ENCODE data around the gene TANC2.
A peak's percentile ranks its signal among the peaks of the same experiment; 100 is the strongest.

The TANC2 gene

GRCh38 chr17:62965686-62966425 is at the start of gene TANC2:
Gene TANC2, plus strand, starts transcription at chr17:62966235. Its CDS starts 43,325 bp downstream, at chr17:63009560.
- peak; percentile 47 for DNase-seq

- no peak for DNase-seq
These were observed 49.1 kb upstream of the TANC2 start for GRCh38 chr17:62916684-62917571.

GRCh38 chr17:62919388-62919787 is 46.6 kb upstream of the TANC2 start:
- DNase-seq: no peak

- no peak for DNase-seq
These were observed 45.7 kb upstream of the TANC2 start for GRCh38 chr17:62920300-62920699.

GRCh38 chr17:62921817-62922216 is 44.2 kb upstream of the TANC2 start:
- no peak for DNase-seq

DNA sequence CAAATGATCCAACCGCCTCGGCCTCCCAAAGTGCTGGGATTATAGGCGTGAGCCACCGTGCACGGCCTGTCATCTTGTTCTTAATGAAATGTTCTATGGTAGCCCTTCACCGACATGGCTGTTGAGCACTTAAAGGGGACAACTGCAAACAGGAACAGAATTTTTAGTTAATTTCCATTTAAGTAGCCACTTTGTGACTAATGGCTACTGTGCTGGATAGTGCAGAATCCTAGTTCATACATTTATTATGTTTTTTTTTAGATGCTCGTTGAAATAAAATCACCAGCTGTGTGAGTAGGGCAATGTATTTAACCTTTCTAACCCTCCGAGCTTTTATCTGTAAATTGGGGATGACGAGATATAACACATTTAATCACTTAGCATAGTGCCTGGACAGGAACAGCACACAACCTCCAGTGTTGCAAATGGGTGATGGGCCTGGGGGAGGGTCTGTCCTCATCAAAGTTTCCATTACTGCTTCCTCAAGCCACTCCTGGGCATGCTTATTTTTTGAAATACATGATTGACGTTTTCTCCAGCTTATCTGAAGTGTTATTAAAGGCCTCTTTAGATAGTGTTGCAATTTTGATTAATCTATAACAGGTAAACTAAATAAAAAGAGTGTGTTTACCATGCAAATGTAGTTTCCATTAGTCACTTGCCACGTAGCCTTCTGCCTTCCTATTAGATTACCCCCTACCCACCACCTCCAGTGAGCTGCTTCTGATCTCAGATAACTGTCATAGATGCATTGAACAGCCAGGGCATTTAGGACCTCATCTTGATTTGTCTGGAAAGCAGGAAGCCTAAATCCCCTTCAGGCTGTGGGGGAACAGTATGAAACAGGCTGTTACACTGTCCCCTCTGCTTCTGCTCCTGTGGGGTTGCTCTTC is 42.5 kb upstream of the TANC2 start:
- no peak for DNase-seq

- no peak for DNase-seq
These were observed 40.7 kb upstream of the TANC2 start for GRCh38 chr17:62925267-62925836.

GRCh38 chr17:62927083-62927482 is 39.0 kb upstream of the TANC2 start:
- no peak for DNase-seq

DNA sequence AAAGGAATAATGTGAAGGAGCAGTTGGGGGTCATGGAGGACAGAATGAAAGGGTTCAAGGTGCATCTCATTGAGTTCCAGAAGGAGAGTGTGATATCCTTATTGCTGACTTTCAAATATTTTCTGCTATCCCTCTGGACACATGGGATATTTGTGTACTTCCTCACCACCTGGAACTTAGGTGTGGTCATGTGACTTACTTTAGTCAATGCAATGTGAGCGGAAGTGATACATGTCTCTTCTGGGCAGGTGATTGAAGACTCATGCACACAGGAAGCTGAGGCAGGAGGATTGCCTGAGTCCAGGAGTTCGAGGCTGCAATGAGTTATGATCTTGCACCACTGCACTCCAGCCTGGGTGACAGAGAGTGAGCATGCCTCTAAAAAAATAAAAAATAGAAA is 36.7 kb upstream of the TANC2 start:
- DNase-seq: no peak

DNA sequence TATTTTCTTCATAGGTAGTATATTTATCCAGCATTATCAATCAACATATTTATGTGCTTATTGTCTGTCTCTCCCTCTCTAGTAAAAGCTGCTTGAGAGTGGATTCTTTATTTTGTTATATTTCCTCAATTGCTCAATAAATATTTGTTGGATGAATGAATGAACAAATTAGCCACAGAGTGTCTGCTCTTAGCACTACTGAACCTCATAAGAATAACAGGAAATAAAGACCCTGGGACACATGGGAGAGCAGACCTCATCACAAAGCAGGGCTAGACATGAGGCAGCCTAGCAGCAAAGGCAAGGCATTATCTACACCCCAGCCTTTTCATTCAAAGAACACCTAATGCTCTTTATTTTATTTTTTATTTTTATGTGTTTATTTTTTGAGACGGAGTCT is 34.9 kb upstream of the TANC2 start:
- DNase-seq: no peak

GRCh38 chr17:62933501-62934385 is 32.3 kb upstream of the TANC2 start:
- DNase-seq: no peak

GRCh38 chr17:62935098-62935497 is 30.9 kb upstream of the TANC2 start:
- DNase-seq: no peak

DNA sequence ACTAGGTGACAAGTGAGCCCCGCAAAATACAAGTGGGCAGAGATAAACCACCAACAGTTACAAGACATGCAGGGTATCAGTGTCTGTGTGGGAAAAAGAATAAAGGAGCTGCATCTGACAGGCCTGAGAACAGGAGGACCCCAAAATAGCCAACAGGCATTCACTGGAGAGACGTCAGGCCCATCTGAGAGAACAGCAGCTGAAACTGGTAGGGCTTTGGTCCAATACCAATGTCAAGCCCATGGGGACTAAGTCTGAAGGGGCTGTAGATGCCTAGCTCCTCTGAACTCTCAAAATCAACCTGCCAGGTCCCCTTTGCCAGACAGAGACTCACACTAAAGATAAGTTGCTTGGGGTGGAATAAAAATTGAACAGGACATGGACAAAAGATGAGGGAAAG is 30.5 kb upstream of the TANC2 start:
- no peak for DNase-seq

DNA sequence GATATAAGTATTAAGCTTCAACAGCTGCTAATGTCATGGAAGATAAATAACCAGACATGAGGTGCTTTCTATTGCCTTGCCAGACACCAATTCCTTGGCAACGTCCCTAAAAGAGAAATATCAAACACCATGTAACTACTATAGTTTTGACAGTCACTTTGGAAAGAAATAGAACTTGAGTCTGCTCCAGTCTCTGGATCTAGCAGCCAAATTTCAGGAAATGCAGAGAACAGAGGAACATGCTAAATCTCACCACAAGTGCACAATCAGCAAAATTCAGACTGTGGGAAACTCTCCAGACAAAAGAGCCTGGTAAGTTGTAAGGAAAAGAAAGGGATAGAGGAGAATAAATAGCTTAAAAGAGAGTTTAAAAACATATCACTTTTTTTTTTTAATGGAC is 28.4 kb upstream of the TANC2 start:
- no peak for DNase-seq

DNA sequence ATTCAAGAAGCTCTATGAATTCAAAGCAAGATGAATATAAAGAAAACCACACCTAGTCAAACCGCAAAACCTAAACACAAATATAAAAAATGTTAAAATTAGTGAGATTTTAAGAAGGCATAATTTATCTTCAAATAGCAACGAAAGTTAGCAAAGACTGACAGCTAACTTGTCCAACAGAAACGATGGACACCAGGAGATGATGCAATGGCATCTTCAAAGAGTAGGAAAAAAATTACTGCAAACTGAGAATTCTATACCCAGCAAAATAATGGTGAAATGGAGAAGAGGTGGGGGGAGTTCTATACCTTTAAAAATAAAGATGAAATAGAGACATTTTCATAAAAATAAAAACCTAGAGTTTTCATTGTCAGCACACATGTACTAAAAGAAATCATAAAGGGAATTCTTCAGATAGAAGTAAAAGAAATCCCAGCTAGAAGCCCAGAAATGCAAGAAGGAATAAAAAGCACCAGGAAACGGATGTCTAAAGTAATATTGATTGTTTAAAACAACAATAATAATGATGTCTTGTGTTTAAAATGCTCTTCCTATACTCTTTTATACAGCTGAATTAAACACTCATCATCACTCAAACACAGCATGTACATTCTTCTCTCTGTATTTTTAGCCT is 24.6 kb upstream of the TANC2 start:
- DNase-seq: no peak

DNA sequence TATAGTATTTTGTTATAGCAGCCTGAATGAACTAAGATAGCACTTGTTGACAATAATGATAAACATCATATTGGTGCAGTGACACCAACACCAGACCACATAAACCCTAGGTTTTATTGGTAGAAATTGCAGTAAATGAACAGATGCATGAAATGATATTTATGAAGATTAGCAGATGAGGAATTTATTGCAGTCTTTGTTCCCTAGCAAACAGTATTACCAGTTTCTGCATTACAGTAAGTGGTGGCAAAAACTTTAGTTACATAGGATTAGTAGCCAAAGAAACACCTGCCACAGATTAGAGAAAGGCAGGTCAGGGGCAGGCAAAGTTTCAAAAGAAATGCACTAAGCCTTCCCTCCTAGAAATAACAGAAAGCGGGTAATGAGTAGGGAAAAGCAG is 17.7 kb upstream of the TANC2 start:
- no peak for DNase-seq

DNA sequence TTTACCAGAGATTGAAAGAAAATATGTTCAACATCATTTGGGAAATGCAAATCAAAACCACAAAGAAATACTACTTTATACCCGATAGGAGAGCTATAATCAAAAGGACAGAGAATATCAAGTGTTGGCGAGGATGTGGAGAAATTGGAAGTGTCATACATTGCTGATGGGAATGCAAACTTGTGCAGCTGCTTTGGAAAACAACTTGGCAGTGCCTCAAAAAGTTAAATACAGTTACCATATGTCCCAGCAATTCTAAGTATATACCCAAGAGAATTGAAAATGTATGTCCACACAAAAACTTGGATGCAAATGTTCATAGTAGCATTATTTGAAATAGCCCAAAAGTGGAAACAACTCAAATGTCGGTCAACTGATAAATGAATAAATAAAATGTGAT is 17.0 kb upstream of the TANC2 start:
- DNase-seq: no peak

- DNase-seq: no peak
These were observed 16.0 kb upstream of the TANC2 start for GRCh38 chr17:62950067-62950466.

- DNase-seq: no peak
These were observed 10.1 kb upstream of the TANC2 start for GRCh38 chr17:62955841-62956352.

DNA sequence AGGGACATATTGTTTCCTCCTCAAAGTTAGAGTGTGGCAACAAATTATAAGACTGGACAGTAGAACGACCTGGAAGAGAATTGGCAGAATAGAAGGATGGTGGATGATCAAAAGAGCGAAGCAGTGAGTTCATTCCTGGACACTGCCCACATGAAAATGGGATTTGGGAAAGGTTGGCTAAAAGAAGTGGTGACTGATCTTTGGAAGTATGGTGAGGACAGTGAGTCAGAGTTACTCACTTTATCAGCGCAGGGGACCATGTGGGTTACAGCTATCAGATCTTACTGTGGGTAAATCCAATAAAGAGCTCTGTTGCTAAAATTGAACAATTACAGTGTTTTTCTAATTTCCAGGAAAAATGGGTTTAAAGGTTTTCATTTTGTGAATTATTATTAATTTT is 2.7 kb upstream of the TANC2 start:
- DNase-seq: no peak

DNA sequence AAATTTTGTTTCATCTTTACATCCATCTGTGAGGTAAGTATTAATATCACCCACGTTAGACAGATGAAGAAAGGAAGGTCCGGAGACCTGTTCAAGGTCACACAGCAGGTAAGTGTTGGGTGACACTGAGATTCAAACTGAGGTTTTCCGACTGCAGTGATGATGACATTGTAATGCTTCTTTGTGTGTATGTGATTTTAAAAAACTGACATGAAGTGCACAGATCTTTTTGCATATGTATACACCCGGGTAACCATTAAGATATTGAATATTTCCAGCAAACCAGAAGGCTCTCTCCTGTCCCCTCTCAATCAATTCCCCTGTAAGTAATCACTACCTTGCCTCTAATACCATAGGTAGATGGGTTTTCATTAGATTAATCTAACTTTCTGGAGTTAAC is 1.5 kb upstream of the TANC2 start:
- DNase-seq: no peak

All from NCI-H2081 treated with DMSO at 0.1 percent for 48 hours (cell line).